Activated naive CD8-positive, alpha-beta T cell treated with anti-CD3 and anti-CD28 coated beads, Interleukin-2, amount 10 ng/mL, durations not matched to agents 7 days and 5 days (primary cell): ENCODE results near the gene HSPA12A. TPM values are rescaled to one million over a fixed set of nuclear protein-coding genes. Genes with fewer than 3 reads are reported as not detected.

Source experiments
- ATAC-seq: fragments of 150-1000 bp; cut with Tn5 transposase; one replicate; pipeline ENCODE4 v1.10.0; 2021; ENCODE audit warnings: low read depth, moderate library complexity
- POLR2A ChIA-PET: fragments of 350-600 bp; sonication (Branson Sonifier 250); formaldehyde crosslinking; loops from one replicate; lab custom pipeline; 2021; ENCODE audit warnings: antibody characterized with exemption; lab: Charles Lee
- DNase-seq: peaks from one replicate; pipeline ENCODE4 v3.0.0; 2021
- H3K27ac Mint-ChIP-seq: one replicate; pipeline ENCODE4 v1.8.0; 2022; ENCODE audit warnings: mild to moderate bottlenecking, mixed read lengths
- H3K27me3 Mint-ChIP-seq: one replicate; pipeline ENCODE4 v1.8.0; 2022; ENCODE audit warnings: mild to moderate bottlenecking, moderate library complexity, mixed read lengths
- H3K36me3 Mint-ChIP-seq: one replicate; pipeline ENCODE4 v1.8.0; 2021; ENCODE audit warnings: mild to moderate bottlenecking, mixed read lengths
- H3K4me1 Mint-ChIP-seq: one replicate; pipeline ENCODE4 v1.8.0; 2021; ENCODE audit warnings: mixed read lengths
- H3K4me3 Mint-ChIP-seq: one replicate; pipeline ENCODE4 v1.8.0; 2022; ENCODE audit warnings: mild to moderate bottlenecking, moderate library complexity, mixed read lengths
- H3K9me3 Mint-ChIP-seq: one replicate; pipeline ENCODE4 v1.8.0; 2021; ENCODE audit warnings: mixed read lengths
- total RNA-seq, 2 experiments: library from RNA; stranded (reverse); gene quantifications; one replicate each; pipeline ENCODE4 v1.2.3, GENCODE V29; 2021

HSPA12A gene
- total RNA-seq, 2 experiments from 2014 or later, result 0.06 to 0.09 TPM

GRCh38 chr10:116667484-116667883 is 74.9 kb downstream of the HSPA12A start:
- no peak for DNase-seq
- POLR2A ChIA-PET, result no interaction called here
- H3K9me3 Mint-ChIP-seq, result no peaks in the 10 kb centered on the region
- H3K4me3 Mint-ChIP-seq, result no peak overlapping the region
- peaks cover 12% of the 10 kb centered on the region for H3K27me3 Mint-ChIP-seq
- no peak for ATAC-seq
- H3K4me1 Mint-ChIP-seq, result no peaks in the 10 kb centered on the region
- H3K36me3 Mint-ChIP-seq, result no peaks in the 10 kb centered on the region
- no peak overlapping the region for H3K27ac Mint-ChIP-seq

- Mint-ChIP-seq H3K36me3 (no peaks in the 10 kb centered on the region), H3K9me3 (no peaks in the 10 kb centered on the region), H3K27me3 (peaks cover 7% of the 10 kb centered on the region), H3K4me1 (no peaks in the 10 kb centered on the region), H3K27ac (no peak overlapping the region), H3K4me3 (no peak overlapping the region)
- ATAC-seq (no peak), DNase-seq (no peak)
- POLR2A ChIA-PET, result no interaction called here
Measured at GRCh38 chr10:116665541-116666125, 76.7 kb downstream of the HSPA12A start.

DNA sequence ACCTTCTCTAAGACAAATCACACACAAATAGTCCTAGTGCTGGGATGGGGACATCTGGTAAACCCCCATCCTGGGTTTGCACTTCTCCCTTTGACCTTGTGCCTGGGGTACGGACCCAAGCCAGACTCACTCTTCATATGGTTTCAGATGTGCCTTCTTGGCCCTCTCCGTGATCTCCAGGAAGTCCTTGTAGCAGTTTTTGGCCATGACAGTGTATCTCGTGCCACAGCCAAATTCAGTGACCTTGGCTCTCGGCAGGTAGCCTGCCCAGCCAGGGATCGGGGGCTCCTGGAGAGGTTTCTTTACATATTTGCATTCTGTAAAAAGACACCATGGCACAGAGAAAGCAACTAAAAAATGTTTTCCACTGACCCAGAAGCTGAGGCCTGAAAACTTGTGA is 77.7 kb downstream of the HSPA12A start:
- Mint-ChIP-seq H3K36me3 (no peaks in the 10 kb centered on the region), H3K4me3 (no peak overlapping the region), H3K27me3 (peaks cover 3% of the 10 kb centered on the region), H3K4me1 (no peaks in the 10 kb centered on the region), H3K27ac (no peak overlapping the region), H3K9me3 (no peaks in the 10 kb centered on the region)
- ATAC-seq (no peak), DNase-seq (no peak)
- POLR2A ChIA-PET, result no interaction called here

- POLR2A ChIA-PET, result no interaction called here
- Mint-ChIP-seq H3K27me3 (no peaks in the 10 kb centered on the region), H3K9me3 (no peaks in the 10 kb centered on the region), H3K4me1 (no peaks in the 10 kb centered on the region), H3K4me3 (no peak overlapping the region), H3K36me3 (no peaks in the 10 kb centered on the region), H3K27ac (no peak overlapping the region)
- DNase-seq, result no peak
- ATAC-seq, result no peak
Measured at GRCh38 chr10:116663342-116663741, 79.0 kb downstream of the HSPA12A start.

GRCh38 chr10:116660860-116661259 is 81.5 kb downstream of the HSPA12A start:
- ATAC-seq (no peak), DNase-seq (no peak)
- H3K4me1 Mint-ChIP-seq, result no peaks in the 10 kb centered on the region
- H3K27ac Mint-ChIP-seq, result no peak overlapping the region
- H3K4me3 Mint-ChIP-seq, result no peak overlapping the region
- H3K36me3 Mint-ChIP-seq, result no peaks in the 10 kb centered on the region
- POLR2A ChIA-PET, result no interaction called here
- no peaks in the 10 kb centered on the region for H3K27me3 Mint-ChIP-seq
- H3K9me3 Mint-ChIP-seq, result no peaks in the 10 kb centered on the region

DNA sequence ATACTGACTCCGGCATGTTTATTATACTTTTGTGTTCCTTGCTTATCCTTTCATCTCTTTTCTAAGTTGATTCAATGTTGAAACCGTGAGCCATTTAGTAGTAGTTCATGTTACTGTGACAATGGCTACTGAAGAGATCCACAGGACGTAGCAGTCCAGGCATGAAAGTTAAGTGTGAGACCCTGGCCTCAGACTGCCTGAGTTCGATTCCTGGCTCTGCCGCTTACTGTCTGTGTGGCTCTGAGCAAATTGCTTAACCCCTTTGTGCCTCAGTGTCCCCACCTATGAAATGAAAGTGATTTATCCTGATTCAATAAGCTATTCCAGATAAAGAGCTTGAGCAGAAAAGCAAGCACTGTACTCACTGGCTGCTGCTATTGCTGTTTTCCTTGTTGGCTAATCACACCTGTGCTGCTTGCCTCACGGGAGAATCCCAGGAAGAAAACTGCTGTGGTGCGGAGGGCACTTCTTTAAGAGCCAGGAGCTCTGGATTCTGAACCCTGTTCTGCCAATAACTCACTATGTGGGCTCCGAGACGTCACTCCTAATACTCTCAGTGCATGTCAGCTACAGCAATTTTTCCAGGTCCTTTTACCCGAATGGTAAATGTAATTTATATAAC is 83.2 kb downstream of the HSPA12A start:
- no peak overlapping the region for H3K4me3 Mint-ChIP-seq
- no peaks in the 10 kb centered on the region for H3K4me1 Mint-ChIP-seq
- H3K36me3 Mint-ChIP-seq, result no peaks in the 10 kb centered on the region
- no peaks in the 10 kb centered on the region for H3K9me3 Mint-ChIP-seq
- DNase-seq (no peak), ATAC-seq (no peak)
- POLR2A ChIA-PET, result no interaction called here
- H3K27me3 Mint-ChIP-seq, result no peaks in the 10 kb centered on the region
- H3K27ac Mint-ChIP-seq, result no peak overlapping the region

- DNase-seq (no peak), ATAC-seq (no peak)
- no peaks in the 10 kb centered on the region for H3K27me3 Mint-ChIP-seq
- no peak overlapping the region for H3K27ac Mint-ChIP-seq
- H3K4me3 Mint-ChIP-seq, result no peak overlapping the region
- H3K36me3 Mint-ChIP-seq, result no peaks in the 10 kb centered on the region
- no peaks in the 10 kb centered on the region for H3K9me3 Mint-ChIP-seq
- POLR2A ChIA-PET, result no interaction called here
- no peaks in the 10 kb centered on the region for H3K4me1 Mint-ChIP-seq
Measured at GRCh38 chr10:116657863-116658551, 84.4 kb downstream of the HSPA12A start.

DNA sequence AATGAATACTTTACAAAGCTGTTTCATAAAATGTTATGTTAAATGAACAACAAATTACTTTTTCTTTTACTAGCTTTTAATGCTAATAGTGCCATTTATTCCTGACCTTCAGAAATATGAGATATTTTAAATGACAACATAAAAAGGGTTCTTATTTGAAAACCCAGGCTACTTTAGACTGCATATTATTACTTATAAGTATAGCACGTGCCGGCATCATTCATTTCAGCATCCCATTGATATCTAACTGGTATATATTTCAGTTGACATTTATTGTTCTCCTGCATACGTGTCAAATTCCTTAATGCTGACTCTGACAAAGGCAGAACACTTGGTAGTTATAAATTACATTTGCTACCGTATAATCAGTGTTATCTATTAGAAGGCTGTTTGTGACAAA is 86.3 kb downstream of the HSPA12A start:
- H3K4me1 Mint-ChIP-seq, result no peaks in the 10 kb centered on the region
- no peaks in the 10 kb centered on the region for H3K9me3 Mint-ChIP-seq
- DNase-seq (no peak), ATAC-seq (no peak)
- no peak overlapping the region for H3K27ac Mint-ChIP-seq
- H3K27me3 Mint-ChIP-seq, result peaks cover 3% of the 10 kb centered on the region
- no peaks in the 10 kb centered on the region for H3K36me3 Mint-ChIP-seq
- no peak overlapping the region for H3K4me3 Mint-ChIP-seq
- POLR2A ChIA-PET, result no interaction called here

GRCh38 chr10:116655568-116655967 is 86.8 kb downstream of the HSPA12A start:
- DNase-seq (no peak), ATAC-seq (no peak)
- no peak overlapping the region for H3K27ac Mint-ChIP-seq
- POLR2A ChIA-PET, result no interaction called here
- H3K36me3 Mint-ChIP-seq, result no peaks in the 10 kb centered on the region
- no peaks in the 10 kb centered on the region for H3K4me1 Mint-ChIP-seq
- H3K4me3 Mint-ChIP-seq, result no peak overlapping the region
- no peaks in the 10 kb centered on the region for H3K9me3 Mint-ChIP-seq
- peaks cover 3% of the 10 kb centered on the region for H3K27me3 Mint-ChIP-seq

GRCh38 chr10:116654816-116655215 is 87.5 kb downstream of the HSPA12A start:
- Mint-ChIP-seq H3K4me1 (no peaks in the 10 kb centered on the region), H3K27ac (no peak overlapping the region), H3K36me3 (no peaks in the 10 kb centered on the region), H3K9me3 (no peaks in the 10 kb centered on the region), H3K4me3 (no peak overlapping the region), H3K27me3 (peaks cover 3% of the 10 kb centered on the region)
- no peak for ATAC-seq
- POLR2A ChIA-PET, result no interaction called here
- DNase-seq, result no peak

DNA sequence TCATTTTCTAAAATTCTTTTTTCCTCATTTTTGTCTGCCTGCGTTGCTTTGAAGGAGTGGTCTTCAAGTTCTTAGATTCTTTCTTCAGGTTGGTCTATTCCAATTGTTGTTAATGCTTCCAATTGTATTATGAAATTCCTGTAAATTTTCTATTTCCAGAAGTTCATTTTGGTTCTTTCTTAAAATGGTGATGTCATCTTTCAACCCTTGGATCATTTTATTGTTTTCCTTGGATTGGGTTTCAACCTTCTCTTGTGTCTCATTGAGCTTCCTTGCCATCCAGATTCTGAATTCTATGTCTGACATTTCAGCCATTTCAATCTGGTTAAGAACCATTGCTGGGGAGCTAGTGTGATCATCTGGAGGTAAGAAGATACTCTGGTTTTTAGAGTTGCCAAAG is 88.5 kb downstream of the HSPA12A start:
- ATAC-seq, result no peak
- Mint-ChIP-seq H3K4me3 (no peak overlapping the region), H3K4me1 (no peaks in the 10 kb centered on the region), H3K27me3 (peaks cover 3% of the 10 kb centered on the region), H3K9me3 (no peaks in the 10 kb centered on the region), H3K36me3 (no peaks in the 10 kb centered on the region), H3K27ac (no peak overlapping the region)
- POLR2A ChIA-PET, result no interaction called here
- no peak for DNase-seq

DNA sequence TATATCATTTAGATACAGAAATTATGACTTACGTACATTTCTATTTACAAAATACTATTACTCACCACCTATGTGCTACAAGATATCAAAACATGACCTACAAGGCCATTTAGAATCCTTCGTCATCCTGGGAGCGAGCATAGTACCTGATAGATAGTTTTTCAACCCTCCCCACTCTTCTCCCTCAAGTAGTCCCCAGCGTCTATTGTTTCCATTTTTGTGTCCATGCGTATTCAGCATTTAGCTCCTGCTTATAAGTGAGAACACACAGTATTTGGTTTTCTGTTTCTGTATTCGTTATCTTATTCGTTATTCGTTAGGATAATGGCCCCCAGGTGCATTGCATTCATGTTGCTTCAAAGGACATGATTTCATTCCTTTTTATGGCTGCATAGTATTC is 93.5 kb downstream of the HSPA12A start:
- POLR2A ChIA-PET, result no interaction called here
- no peak overlapping the region for H3K27ac Mint-ChIP-seq
- no peak overlapping the region for H3K4me3 Mint-ChIP-seq
- H3K27me3 Mint-ChIP-seq, result peaks cover 5% of the 10 kb centered on the region
- no peaks in the 10 kb centered on the region for H3K36me3 Mint-ChIP-seq
- DNase-seq (no peak), ATAC-seq (no peak)
- no peaks in the 10 kb centered on the region for H3K9me3 Mint-ChIP-seq
- H3K4me1 Mint-ChIP-seq, result no peaks in the 10 kb centered on the region

DNA sequence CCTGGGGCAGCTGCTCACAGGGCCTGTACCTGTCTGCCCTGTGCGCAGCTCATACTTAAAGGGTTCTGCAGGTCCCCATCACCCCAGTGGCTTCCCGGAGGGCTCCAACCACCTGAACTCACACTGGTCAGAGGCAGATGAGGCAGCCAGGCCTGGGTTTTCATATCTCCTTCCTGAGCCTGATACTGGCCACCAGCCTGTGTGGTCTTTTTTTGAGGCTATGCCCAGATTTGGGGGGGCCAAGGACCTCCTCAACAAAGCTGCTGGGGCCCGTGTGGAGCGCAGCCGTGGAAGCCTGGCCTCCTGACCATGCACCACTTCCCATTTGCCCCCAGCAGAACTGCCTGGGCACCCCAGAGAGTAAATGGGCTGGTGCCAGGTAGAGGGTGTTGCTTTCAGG is 95.9 kb downstream of the HSPA12A start:
- ATAC-seq, result no peak
- H3K27me3 Mint-ChIP-seq, result peaks cover 2% of the 10 kb centered on the region
- no peaks in the 10 kb centered on the region for H3K36me3 Mint-ChIP-seq

DNA sequence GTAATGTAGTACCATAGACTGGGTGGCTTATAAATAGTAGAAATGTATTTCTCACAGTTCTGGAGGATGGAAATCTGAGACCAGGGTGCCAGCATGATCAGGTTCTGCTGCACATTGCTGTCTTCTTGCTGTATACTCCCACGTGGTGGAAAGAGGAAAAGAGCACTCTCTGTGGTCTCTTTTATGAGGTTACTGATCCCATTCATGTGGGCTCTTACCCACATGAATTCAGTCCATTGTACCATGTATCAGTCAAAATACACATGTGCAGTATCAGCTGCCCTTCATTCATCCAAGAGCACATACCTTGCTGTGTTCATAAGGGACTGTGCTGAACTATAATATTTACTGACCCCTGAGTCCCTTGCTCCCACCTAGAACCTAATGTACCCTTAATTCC is 104.5 kb downstream of the HSPA12A start:
- peaks cover 2% of the 10 kb centered on the region for H3K4me1 Mint-ChIP-seq
- no peak overlapping the region for H3K4me3 Mint-ChIP-seq
- no peak for DNase-seq
- peak; percentile 39 for ATAC-seq
- H3K36me3 Mint-ChIP-seq, result no peaks in the 10 kb centered on the region
- H3K27me3 Mint-ChIP-seq, result peaks cover 12% of the 10 kb centered on the region
- POLR2A ChIA-PET, result no interaction called here
- H3K27ac Mint-ChIP-seq, result no peak overlapping the region
- H3K9me3 Mint-ChIP-seq, result no peaks in the 10 kb centered on the region

More for the DNA sequence above, 95.9 kb downstream of the HSPA12A start:
- Mint-ChIP-seq H3K4me1 (no peaks in the 10 kb centered on the region), H3K9me3 (no peaks in the 10 kb centered on the region), H3K4me3 (no peak overlapping the region), H3K27ac (no peak overlapping the region)
- DNase-seq, result no peak
- POLR2A ChIA-PET, result no interaction called here
